Endothelial cell of umbilical vein (primary cell): ENCODE data around the gene ESPNL. TPM values are rescaled to one million over a fixed set of nuclear protein-coding genes. Genes with fewer than 3 reads are reported as not detected.

Experiments
- BruUV-seq: library from RNA; stranded (reverse); fragments of 400-500 nt; replicated peaks from 2 replicates; lab custom pipeline; 2021; lab: Mats Ljungman, UMichigan
- CTCF ChIA-PET: fragments of 300-600, 350-600 bp; sonication (Branson Sonifier 250); formaldehyde crosslinking; loops from one replicate; lab custom pipeline; 2021; ENCODE audit warnings: antibody characterized with exemption, inconsistent platforms; lab: Charles Lee
- POLR2A ChIA-PET: fragments of 300-600, 350-600 bp; sonication (Branson Sonifier 250); formaldehyde crosslinking; loops from one replicate; lab custom pipeline; 2021; ENCODE audit warnings: antibody characterized with exemption, inconsistent platforms; lab: Charles Lee
- DNase-seq: peaks from one replicate; pipeline ENCODE4 v3.0.0-alpha.2; 2011; ENCODE audit warnings: low read depth, low spot score
- FAIRE-seq: peaks from 2 replicates; lab custom pipeline; 2011; peaks lifted over from hg19 to GRCh38; lab: Jason Lieb, UNC
- H2AFZ ChIP-seq: 2 replicates; pipeline ENCODE4 v1.6.0; 2012; ENCODE audit warnings: low read depth, low read length, control low read depth, inconsistent platforms
- H3K27ac ChIP-seq: 2 replicates; pipeline ENCODE4 v1.5.1; 2011; ENCODE audit warnings: low read depth, mild to moderate bottlenecking, control low read depth, low read length, moderate library complexity; ENCODE audit not compliant: insufficient read depth
- H3K27me3 ChIP-seq, 2 experiments: 2 replicates each; pipeline versions ENCODE4 v1.6.0 to v1.6.1; 2011; ENCODE audit warnings: low read length in 2 of 2, mixed read lengths in 1 of 2; ENCODE audit not compliant: control insufficient read depth in 2 of 2, insufficient read depth in 2 of 2
- H3K36me3 ChIP-seq, 2 experiments: 2 replicates in 1 of 2; 3 replicates in 1 of 2; pipeline ENCODE4 v1.5.1; 2011; ENCODE audit warnings: low read length in 2 of 2, mild to moderate bottlenecking in 1 of 2, moderate library complexity in 1 of 2; ENCODE audit not compliant: control insufficient read depth in 2 of 2, insufficient read depth in 2 of 2; ENCODE audit errors: extremely low read depth in 1 of 2
- H3K4me1 ChIP-seq: 3 replicates; pipeline ENCODE4 v1.5.1; 2011; ENCODE audit warnings: mild to moderate bottlenecking, low read length; ENCODE audit not compliant: control insufficient read depth, insufficient read depth; ENCODE audit errors: extremely low read depth
- H3K4me2 ChIP-seq: 2 replicates; pipeline ENCODE4 v1.6.1; 2011; ENCODE audit warnings: low read length, control low read depth, mixed read lengths; ENCODE audit not compliant: insufficient read depth
- H3K4me3 ChIP-seq, 3 experiments: fragments of 200-600 bp in 1 of 3; sonication (generic), shearing (Covaris generic) in 1 of 3; replicated peaks in 1 of 3; 2 replicates each; pipeline ENCODE4 v1.5.1; 2011 to 2016; ENCODE audit warnings: control low read depth in 3 of 3, low read length in 3 of 3, mild to moderate bottlenecking in 2 of 3, inconsistent platforms in 1 of 3, low read depth in 1 of 3, moderate library complexity in 1 of 3; ENCODE audit not compliant: insufficient read depth in 1 of 3
- H3K79me2 ChIP-seq: 2 replicates; pipeline ENCODE4 v1.6.0; 2012; ENCODE audit warnings: low read length, inconsistent platforms; ENCODE audit not compliant: control insufficient read depth, insufficient read depth
- H3K9ac ChIP-seq: replicated peaks from 2 replicates; pipeline ENCODE3; 2011; ENCODE audit warnings: low read length, control low read depth; ENCODE audit not compliant: insufficient read depth; ENCODE audit errors: extremely low read depth
- H3K9me1 ChIP-seq: replicated peaks from 3 replicates; pipeline ENCODE4 v1.6.0; 2011; ENCODE audit warnings: mild to moderate bottlenecking, low read length; ENCODE audit not compliant: control insufficient read depth, insufficient read depth; ENCODE audit errors: extremely low read depth
- H3K9me3 ChIP-seq: replicated peaks from 2 replicates; pipeline ENCODE4 v1.5.1; 2012; ENCODE audit warnings: low read length, inconsistent platforms; ENCODE audit not compliant: control insufficient read depth, insufficient read depth
- H4K20me1 ChIP-seq: replicated peaks from 2 replicates; pipeline ENCODE3; 2011; ENCODE audit warnings: mild to moderate bottlenecking, low read length; ENCODE audit not compliant: control insufficient read depth, insufficient read depth; ENCODE audit errors: extremely low read depth
- CTCF ChIP-seq, 2 donors: IDR thresholded peaks; 1 replicate in 1 of 2; 2 replicates in 1 of 2; pipeline ENCODE4 v1.5.1; 2011; ENCODE audit warnings: low read length in 2 of 2, mild to moderate bottlenecking in 2 of 2, moderate library complexity in 2 of 2, control low read depth in 1 of 2, inconsistent platforms in 1 of 2, low read depth in 1 of 2; ENCODE audit not compliant: insufficient read depth in 1 of 2; ENCODE audit errors: extremely low read depth in 1 of 2
- EZH2 ChIP-seq: IDR thresholded peaks from 2 replicates; pipeline ENCODE4 v1.6.1; 2012; ENCODE audit warnings: borderline replicate concordance, low read depth, mild to moderate bottlenecking, moderate library complexity, low read length, inconsistent platforms; ENCODE audit not compliant: severe bottlenecking
- FOS ChIP-seq: IDR thresholded peaks from 2 replicates; pipeline ENCODE4 v1.6.1; 2011; ENCODE audit warnings: mild to moderate bottlenecking, low read length, moderate library complexity, borderline replicate concordance; ENCODE audit not compliant: insufficient read depth
- GATA2 ChIP-seq: IDR thresholded peaks from 2 replicates; pipeline ENCODE4 v1.7.0; 2011; ENCODE audit warnings: low read depth, mild to moderate bottlenecking, moderate library complexity, mixed read lengths, low read length; ENCODE audit not compliant: insufficient read length, insufficient read depth
- JUN ChIP-seq: IDR thresholded peaks from 2 replicates; pipeline ENCODE4 v1.6.1; 2011; ENCODE audit warnings: borderline replicate concordance, low read depth; ENCODE audit not compliant: insufficient read length, insufficient read depth
- MAX ChIP-seq: IDR thresholded peaks from 2 replicates; pipeline ENCODE4 v1.6.1; 2011; ENCODE audit not compliant: insufficient read depth, insufficient read length
- MYC ChIP-seq: IDR thresholded peaks from one replicate; pipeline ENCODE4 v1.6.1; 2011; ENCODE audit warnings: mild to moderate bottlenecking, low read depth, low read length
- POLR2A ChIP-seq: IDR thresholded peaks from 2 replicates; pipeline ENCODE4 v1.6.1; 2012; ENCODE audit warnings: low read depth, mild to moderate bottlenecking, control low read depth, low read length
- POLR2AphosphoS5 ChIP-seq: IDR thresholded peaks from 2 replicates; pipeline ENCODE4 v1.6.1; 2012; ENCODE audit warnings: low read depth, mild to moderate bottlenecking, control low read depth, low read length, moderate library complexity; ENCODE audit not compliant: insufficient read depth
- dilution Hi-C: fragments of 300-500 bp; cut with MboI; formaldehyde crosslinking; loops from one replicate; pipeline ENCODE4 v1.15.0; 2019; ENCODE audit warnings: low sequenced_read_pairs; ENCODE audit not compliant: extremely low pct_ligation_motif_present
- intact Hi-C: fragments of 100-400 bp; cut with micrococcal nuclease; formaldehyde crosslinking; loops from one replicate; pipeline ENCODE4 v1.10.0; 2022
- polyA plus RNA-seq, 4 experiments: library from polyadenylated mRNA; depleted of rRNA in 3 of 4; stranded (reverse) in 3 of 4; unstranded in 1 of 4; fragments of >200 nt; gene quantifications; 2 replicates each; pipeline versions ENCODE4 v1.2.1 to v1.2.3, GENCODE V29; 2011 to 2012; ENCODE audit warnings: missing spikeins in 1 of 4
- total RNA-seq: library from RNA; stranded (reverse); gene quantifications from 2 replicates; pipeline ENCODE4 v1.2.3, GENCODE V29; 2021

ESPNL gene
- total and polyA plus RNA-seq, 2 donors (not counting 3 experiments of a cell fraction or from before 2014, with no cell fraction given) = not detected

GRCh38 chr2:238159071-238159539 is 59.0 kb downstream of the ESPNL start:
- dilution Hi-C loops = no loop called here
- Histone ChIP-seq H2AFZ (peak overlapping the region; percentile 24), H3K36me3 (no peaks in the 10 kb centered on the region), H3K27ac (no peak overlapping the region), H3K27me3 (peaks cover 3 to 11% of the 10 kb centered on the region in 2 experiments), H3K79me2 (no peaks in the 10 kb centered on the region), H3K4me3 (no peak overlapping the region), H3K4me1 (no peaks in the 10 kb centered on the region), H4K20me1 (no peaks in the 10 kb centered on the region), H3K9me3 (no peaks in the 10 kb centered on the region), H3K9me1 (no peaks in the 10 kb centered on the region), H3K4me2 (peak overlapping the region; percentile 35), H3K9ac (no peak overlapping the region)
- BruUV-seq = no TSS peak
- FAIRE-seq (no peak), DNase-seq (no peak)
- POLR2A ChIA-PET = no interaction called here
- intact Hi-C loops = loop anchor here (2.0 kb wide), 1 partner anchor 44 kb away; the partner anchor contains the start of gene ILKAP
- CTCF ChIA-PET = interaction anchor here (0.8 to 3.2 kb wide), 7 partner anchors 9 to 104 kb away, joined by 3 to 35 read pairs (median 4); no protein-coding TSS in a partner anchor
- TF ChIP-seq FOS (no peak), POLR2AphosphoS5 (no peak), EZH2 (no peak), CTCF (IDR thresholded peaks at IDR 0.05; ENCODE audit: extremely low read depth in 1 of 2, insufficient read depth in 1 of 2, low read depth in 1 of 2, low read length in 2 of 2) (no peak), MAX (no peak), MYC (no peak), JUN (no peak), POLR2A (no peak), GATA2 (no peak)
